PC-3 (cell line): ENCODE results near the gene BIRC7. TPM values are rescaled to one million over a fixed set of nuclear protein-coding genes. Genes with fewer than 3 reads are reported as not detected.

Source experiments
- ATAC-seq: fragments of 200-7000 bp; cut with Tn5 transposase; 2 replicates; pipeline ENCODE4 v1.9.1; 2020; ENCODE audit warnings: mild to moderate bottlenecking, moderate library complexity
- BruUV-seq: library from RNA; stranded (reverse); fragments of 400-500 nt; replicated peaks from 2 replicates; lab custom pipeline; 2021; lab: Mats Ljungman, UMichigan
- CTCF ChIA-PET: fragments of 300-600 bp; sonication (Branson Sonifier 250); formaldehyde crosslinking; loops from one replicate; lab custom pipeline; 2022; ENCODE audit warnings: antibody characterized with exemption; lab: Charles Lee
- POLR2A ChIA-PET: fragments of 300-600 bp; sonication (Branson Sonifier 250); formaldehyde crosslinking; loops from one replicate; lab custom pipeline; 2022; ENCODE audit warnings: antibody characterized with exemption; ENCODE audit not compliant: unreplicated experiment; lab: Charles Lee
- DNase-seq: peaks from one replicate; pipeline ENCODE4 v3.0.0-alpha.2; 2015
- H2AFZ ChIP-seq: fragments of 300-600 bp; sonication (generic); 2 replicates; pipeline ENCODE4 v1.6.0; 2016; ENCODE audit warnings: antibody characterized with exemption, low read length
- H3F3A ChIP-seq: fragments of 300-600 bp; sonication (generic); one replicate; pipeline ENCODE4 v1.6.0; 2017; ENCODE audit warnings: antibody characterized with exemption, low read length, control low read depth, mild to moderate bottlenecking; ENCODE audit not compliant: unreplicated experiment
- H3K27ac ChIP-seq: fragments of 300-600 bp; sonication (generic); 2 replicates; pipeline ENCODE4 v1.5.1; 2016; ENCODE audit warnings: mild to moderate bottlenecking, low read length
- H3K27me3 ChIP-seq: fragments of 300-600 bp; sonication (generic); 2 replicates; pipeline ENCODE4 v1.6.1; 2016; ENCODE audit warnings: low read length, mixed read lengths
- H3K36me3 ChIP-seq: fragments of 300-600 bp; sonication (generic); 2 replicates; pipeline ENCODE4 v1.6.1; 2016; ENCODE audit warnings: low read depth, mixed run types, low read length, mixed read lengths
- H3K4me1 ChIP-seq: fragments of 300-600 bp; sonication (generic); 2 replicates; pipeline ENCODE4 v1.5.1; 2016; ENCODE audit warnings: low read length; ENCODE audit not compliant: insufficient read depth
- H3K4me2 ChIP-seq: fragments of 300-600 bp; sonication (generic); 2 replicates; pipeline ENCODE4 v1.6.0; 2016; ENCODE audit warnings: low read length
- H3K4me3 ChIP-seq: fragments of 300-600 bp; sonication (generic); 2 replicates; pipeline ENCODE4 v1.5.1; 2016; ENCODE audit warnings: mild to moderate bottlenecking, low read length, mixed read lengths
- H3K79me2 ChIP-seq: fragments of 300-600 bp; sonication (generic); 2 replicates; pipeline ENCODE4 v1.6.1; 2017; ENCODE audit warnings: low read length, mixed read lengths
- H3K9ac ChIP-seq: fragments of 300-600 bp; sonication (generic); 2 replicates; pipeline ENCODE4 v1.6.0; 2016; ENCODE audit warnings: mild to moderate bottlenecking, low read length
- H3K9me2 ChIP-seq: fragments of 300-600 bp; sonication (generic); replicated peaks from 2 replicates; pipeline ENCODE4 v1.6.1; 2016; ENCODE audit warnings: mixed run types, low read length, mixed read lengths
- H3K9me3 ChIP-seq: fragments of 300-600 bp; sonication (generic); 2 replicates; pipeline ENCODE4 v1.6.1; 2016; ENCODE audit warnings: low read length, mixed read lengths
- H4K20me1 ChIP-seq: fragments of 300-600 bp; sonication (generic); 2 replicates; pipeline ENCODE4 v1.6.1; 2016; ENCODE audit warnings: low read length, mixed read lengths
- EZH2 ChIP-seq: fragments of 300-600 bp; sonication (generic); IDR thresholded peaks from one replicate; pipeline ENCODE4 v1.6.1; 2017; ENCODE audit warnings: antibody characterized with exemption, mild to moderate bottlenecking, low read length; ENCODE audit not compliant: unreplicated experiment
- EZH2phosphoT487 ChIP-seq: fragments of 300-600 bp; sonication (generic); IDR thresholded peaks from 2 replicates; pipeline ENCODE4 v1.6.1; 2018; ENCODE audit warnings: mild to moderate bottlenecking, antibody characterized with exemption, low read length, borderline replicate concordance
- intact Hi-C: fragments of 100-400 bp; cut with micrococcal nuclease; formaldehyde crosslinking; loops from 2 replicates; pipeline ENCODE4 v1.9.0; 2023
- total RNA-seq: library from RNA; depleted of rRNA; stranded (reverse); fragments of >200 nt; gene quantifications from 2 replicates; pipeline ENCODE4 v1.2.3, GENCODE V29; 2014
- TF ChIP-seq, protein P1 (sequence below): fragments of 300-600 bp; sonication (generic); conservative IDR thresholded peaks from 2 replicates; pipeline ENCODE4 v1.5.1; 2017; ENCODE audit warnings: antibody characterized with exemption, low read depth, mild to moderate bottlenecking, low read length

BIRC7 gene
- total RNA-seq, 1 experiment from 2014 or later: not detected

GRCh38 chr20:63282946-63283345, 47.2 kb downstream of the BIRC7 start:
- H3K9me3 ChIP-seq: no peaks in the 10 kb centered on the region
- no peaks in the 10 kb centered on the region for H4K20me1 ChIP-seq
- H3K9me2 ChIP-seq: no peaks in the 10 kb centered on the region
- ChIA-PET POLR2A (interaction anchor here (0.6 kb wide), 1 partner anchor 13 kb away, joined by 3 read pairs; no protein-coding TSS in a partner anchor), CTCF (no interaction called here)
- no peak overlapping the region for H3K4me3 ChIP-seq
- no peak overlapping the region for H3K4me2 ChIP-seq
- H2AFZ ChIP-seq: no peak overlapping the region
- intact Hi-C loops: no loop called here
- H3K9ac ChIP-seq: no peak overlapping the region
- no peak for DNase-seq
- no TSS peak for BruUV-seq
- no peaks in the 10 kb centered on the region for H3F3A ChIP-seq
- no peaks in the 10 kb centered on the region for H3K27me3 ChIP-seq
- H3K36me3 ChIP-seq: peaks cover 25% of the 10 kb centered on the region; the same call in 1 of the 2 replicates
- H3K4me1 ChIP-seq: no peaks in the 10 kb centered on the region
- no peaks in the 10 kb centered on the region for H3K79me2 ChIP-seq
- no peak overlapping the region for H3K27ac ChIP-seq
- TF ChIP-seq, protein P1, sequence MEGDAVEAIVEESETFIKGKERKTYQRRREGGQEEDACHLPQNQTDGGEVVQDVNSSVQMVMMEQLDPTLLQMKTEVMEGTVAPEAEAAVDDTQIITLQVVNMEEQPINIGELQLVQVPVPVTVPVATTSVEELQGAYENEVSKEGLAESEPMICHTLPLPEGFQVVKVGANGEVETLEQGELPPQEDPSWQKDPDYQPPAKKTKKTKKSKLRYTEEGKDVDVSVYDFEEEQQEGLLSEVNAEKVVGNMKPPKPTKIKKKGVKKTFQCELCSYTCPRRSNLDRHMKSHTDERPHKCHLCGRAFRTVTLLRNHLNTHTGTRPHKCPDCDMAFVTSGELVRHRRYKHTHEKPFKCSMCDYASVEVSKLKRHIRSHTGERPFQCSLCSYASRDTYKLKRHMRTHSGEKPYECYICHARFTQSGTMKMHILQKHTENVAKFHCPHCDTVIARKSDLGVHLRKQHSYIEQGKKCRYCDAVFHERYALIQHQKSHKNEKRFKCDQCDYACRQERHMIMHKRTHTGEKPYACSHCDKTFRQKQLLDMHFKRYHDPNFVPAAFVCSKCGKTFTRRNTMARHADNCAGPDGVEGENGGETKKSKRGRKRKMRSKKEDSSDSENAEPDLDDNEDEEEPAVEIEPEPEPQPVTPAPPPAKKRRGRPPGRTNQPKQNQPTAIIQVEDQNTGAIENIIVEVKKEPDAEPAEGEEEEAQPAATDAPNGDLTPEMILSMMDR: no peak
- ATAC-seq: no peak

DNA sequence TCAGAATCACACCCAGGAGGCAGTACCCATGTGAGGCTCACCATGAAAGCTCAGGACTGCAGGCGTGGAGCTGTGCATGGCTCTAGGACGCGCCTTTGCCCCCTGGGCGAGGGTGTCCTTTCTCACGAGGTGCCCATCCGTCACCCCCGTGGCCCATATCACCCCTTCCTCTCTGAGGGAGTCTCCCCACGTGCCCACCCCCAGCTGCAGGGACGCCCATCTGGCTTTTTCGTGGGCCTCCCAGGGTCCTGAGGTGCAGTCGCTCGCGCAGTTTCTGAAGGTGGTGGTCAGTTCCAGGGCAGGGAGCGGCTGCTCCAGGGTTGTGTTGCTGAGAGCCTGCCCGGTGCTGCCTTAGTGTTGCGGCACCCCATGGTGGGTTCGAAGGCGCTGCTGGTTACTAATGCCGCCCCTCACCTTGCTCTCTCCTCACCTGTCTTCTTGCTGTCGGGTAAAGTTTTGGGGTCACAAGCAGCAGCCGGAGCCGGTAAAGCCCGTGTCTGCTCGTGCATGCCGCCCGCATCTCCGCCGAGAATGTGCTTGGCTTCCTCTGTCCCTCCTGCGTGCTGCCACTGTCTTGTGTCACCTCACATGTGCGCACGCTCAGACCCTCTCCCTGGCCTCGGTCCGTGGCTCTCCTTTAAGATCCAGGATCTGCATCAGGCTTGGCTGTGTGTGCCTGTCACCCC, 47.8 kb downstream of the BIRC7 start:
- peaks cover 21% of the 10 kb centered on the region; the same call in 1 of the 2 replicates for H3K36me3 ChIP-seq
- TF ChIP-seq, protein P1: no peak
- TF ChIP-seq EZH2phosphoT487 (no peak), EZH2 (no peak)
- DNase-seq (no peak), ATAC-seq (no peak)
- H3F3A ChIP-seq: no peaks in the 10 kb centered on the region
- ChIA-PET CTCF (no interaction called here), POLR2A (no interaction called here)
- H3K27me3 ChIP-seq: no peaks in the 10 kb centered on the region
- no peaks in the 10 kb centered on the region for H3K4me1 ChIP-seq
- intact Hi-C loops: no loop called here
- no peak overlapping the region for H3K4me3 ChIP-seq
- no peak overlapping the region for H3K4me2 ChIP-seq
- no TSS peak for BruUV-seq
- no peak overlapping the region for H3K9ac ChIP-seq
- no peaks in the 10 kb centered on the region for H3K79me2 ChIP-seq
- H4K20me1 ChIP-seq: no peaks in the 10 kb centered on the region
- no peak overlapping the region for H2AFZ ChIP-seq
- no peaks in the 10 kb centered on the region for H3K9me3 ChIP-seq
- H3K27ac ChIP-seq: no peak overlapping the region
- H3K9me2 ChIP-seq: no peaks in the 10 kb centered on the region

- Histone ChIP-seq H3K27me3 (no peaks in the 10 kb centered on the region), H3F3A (no peaks in the 10 kb centered on the region), H3K4me2 (no peak overlapping the region), H3K79me2 (no peaks in the 10 kb centered on the region), H3K9me3 (no peaks in the 10 kb centered on the region), H4K20me1 (no peaks in the 10 kb centered on the region), H3K4me3 (no peak overlapping the region), H2AFZ (no peak overlapping the region), H3K36me3 (peaks cover 15% of the 10 kb centered on the region; the same call in 1 of the 2 replicates), H3K27ac (no peak overlapping the region), H3K9ac (no peak overlapping the region), H3K4me1 (no peaks in the 10 kb centered on the region), H3K9me2 (no peaks in the 10 kb centered on the region)
- intact Hi-C loops: no loop called here
- POLR2A ChIA-PET: no interaction called here
- CTCF ChIA-PET: no interaction called here
- no peak for ATAC-seq
- no TSS peak for BruUV-seq
- TF ChIP-seq, protein P1: no peak
- TF ChIP-seq EZH2phosphoT487: no peak
- no peak for TF ChIP-seq EZH2
- no peak for DNase-seq
Observed at GRCh38 chr20:63284083-63284440, 48.4 kb downstream of the BIRC7 start.
